T-cell (primary cell): ENCODE results near the gene PEMT. TPM values are rescaled to one million over a fixed set of nuclear protein-coding genes. Genes with fewer than 3 reads are reported as not detected.

Source experiments
- ATAC-seq, 4 experiments: fragments of 200-7000 bp in 3 of 4; fragments of 150-1000 bp in 1 of 4; cut with Tn5 transposase; replicated peaks in 1 of 4; 1 replicate in 3 of 4; 2 replicates in 1 of 4; pipeline ENCODE4 v1.10.0; 2021; ENCODE audit warnings: moderate library complexity in 3 of 4, mild to moderate bottlenecking in 2 of 4, moderate number of reproducible peaks in 1 of 4
- CTCF ChIA-PET, 2 donors: fragments of 300-600 bp; sonication (Branson Sonifier 250); formaldehyde crosslinking; loops; one replicate each; lab custom pipeline; 2022; ENCODE audit warnings: antibody characterized with exemption in 2 of 2; lab: Charles Lee
- POLR2A ChIA-PET, 2 donors: fragments of 300-600 bp; sonication (Branson Sonifier 250); formaldehyde crosslinking; loops; one replicate each; lab custom pipeline; 2022; ENCODE audit warnings: antibody characterized with exemption in 2 of 2; lab: Charles Lee
- DNase-seq, 35 experiments: peaks; one replicate each; pipeline versions ENCODE4 v3.0.0 to v3.0.0-alpha.2; 2013 to 2023
- H3K27ac ChIP-seq: one replicate; pipeline ENCODE4 v1.5.1; 2013; ENCODE audit warnings: low read length
- H3K27me3 ChIP-seq, 2 experiments: replicated peaks in 1 of 2; 1 replicate in 1 of 2; 2 replicates in 1 of 2; pipeline versions ENCODE4 v1.6.1 to v1.7.0; 2013; ENCODE audit warnings: low read length in 1 of 2, mixed read lengths in 1 of 2; ENCODE audit not compliant: control insufficient read depth in 2 of 2, insufficient read depth in 2 of 2; ENCODE audit errors: extremely low read depth in 1 of 2
- H3K36me3 ChIP-seq, 2 donors: 1 replicate in 1 of 2; 2 replicates in 1 of 2; pipeline versions ENCODE4 v1.6.1 to v1.7.0; 2013; ENCODE audit warnings: low read length in 1 of 2; ENCODE audit not compliant: control insufficient read depth in 2 of 2, insufficient read depth in 1 of 2; ENCODE audit errors: extremely low read depth in 1 of 2
- H3K4me1 ChIP-seq, 2 experiments: 1 replicate in 1 of 2; 2 replicates in 1 of 2; pipeline versions ENCODE4 v1.6.1 to v1.7.0; 2013; ENCODE audit warnings: low read length in 2 of 2, mixed read lengths in 1 of 2; ENCODE audit not compliant: insufficient read depth in 2 of 2, control insufficient read depth in 1 of 2; ENCODE audit errors: extremely low read depth in 1 of 2
- H3K4me3 ChIP-seq, 2 donors: 1 replicate in 1 of 2; 2 replicates in 1 of 2; pipeline versions ENCODE4 v1.5.1 to v1.7.0; 2013; ENCODE audit warnings: mild to moderate bottlenecking in 2 of 2, low read length in 1 of 2, moderate library complexity in 1 of 2; ENCODE audit not compliant: control insufficient read depth in 1 of 2; ENCODE audit errors: extremely low read depth in 1 of 2
- H3K9me3 ChIP-seq: 2 replicates; pipeline ENCODE4 v1.7.0; 2013
- H3K27ac Mint-ChIP-seq, 2 donors: one replicate each; pipeline ENCODE4 v1.8.0; 2020 to 2021; ENCODE audit warnings: mild to moderate bottlenecking in 2 of 2, mixed read lengths in 2 of 2
- H3K27me3 Mint-ChIP-seq, 2 donors: one replicate each; pipeline ENCODE4 v1.8.0; 2021 to 2022; ENCODE audit warnings: mixed read lengths in 2 of 2
- H3K36me3 Mint-ChIP-seq: one replicate; pipeline ENCODE4 v1.8.0; 2021; ENCODE audit warnings: mixed read lengths
- H3K4me1 Mint-ChIP-seq, 3 donors: one replicate each; pipeline ENCODE4 v1.8.0; 2020 to 2022; ENCODE audit warnings: mixed read lengths in 3 of 3, mild to moderate bottlenecking in 1 of 3
- H3K4me3 Mint-ChIP-seq, 3 donors: one replicate each; pipeline ENCODE4 v1.8.0; 2020 to 2022; ENCODE audit warnings: mild to moderate bottlenecking in 3 of 3, mixed read lengths in 3 of 3, moderate library complexity in 3 of 3
- H3K9me3 Mint-ChIP-seq, 3 donors: one replicate each; pipeline ENCODE4 v1.8.0; 2020 to 2022; ENCODE audit warnings: mixed read lengths in 3 of 3
- WGBS: methylation state at CpG from one replicate; pipeline ENCODE4 v1.1.5; 2013; ENCODE audit warnings: missing lambda C conversion rate; ENCODE audit not compliant: insufficient coverage; 5-methylcytosine and 5-hydroxymethylcytosine counted together
- total RNA-seq, 35 experiments: library from RNA in 6 of 35; stranded (reverse) in 6 of 35; fragments of 120-200 nt in 1 of 35; gene quantifications; one replicate each; pipeline versions ENCODE4 v1.2.1 to v1.2.4 and lab custom pipeline; 2013 to 2026

PEMT gene
- total RNA-seq, 5 donors from 2014 or later (not counting 1 experiment from before 2014, with no cell fraction given) = 13.3 to 25.8 (median 14.6) TPM

- H3K9me3 Mint-ChIP-seq = no peaks in the 10 kb centered on the region
- peaks cover 5 to 7% of the 10 kb centered on the region in 2 donors for H3K27me3 Mint-ChIP-seq
- 31% methylated on average over 12 of the region's 19 CpGs for WGBS
- ATAC-seq = no peak
- no peaks in the 10 kb centered on the region for H3K9me3 ChIP-seq
- CTCF ChIA-PET = interaction anchor here (0.6 to 2.5 kb wide), 8 partner anchors 25 to 552 kb away, joined by 3 to 18 read pairs (median 5); no protein-coding TSS in a partner anchor
- H3K4me3 ChIP-seq = peak overlapping the region; percentile 23 to 71
- POLR2A ChIA-PET = no interaction called here
- peaks cover 0 to 52% of the 10 kb centered on the region in 2 experiments for H3K27me3 ChIP-seq
- H3K36me3 ChIP-seq = peaks cover 0 to under 1% of the 10 kb centered on the region in 2 donors
- peaks cover 0 to 28% of the 10 kb centered on the region in 2 experiments for H3K4me1 ChIP-seq
- no peak for DNase-seq
- no peak overlapping the region for H3K27ac ChIP-seq
- peaks cover 6 to 16% (median 12%) of the 10 kb centered on the region in 3 donors for H3K4me1 Mint-ChIP-seq
- peaks cover 5% of the 10 kb centered on the region for H3K36me3 Mint-ChIP-seq
- peak overlapping the region; percentile 57 to 61 (median 59) for H3K4me3 Mint-ChIP-seq
- H3K27ac Mint-ChIP-seq = no peak overlapping the region
Measured at GRCh38 chr17:17497065-17497844, 94.3 kb downstream of the PEMT start.

GRCh38 chr17:17496189-17497064, 95.1 kb downstream of the PEMT start, which contains the start of gene RASD1:
TSS of gene RASD1 (minus strand) at chr17:17496395. CDS start at chr17:17496181, 214 bp downstream.
- under 1% methylated on average over 93 of the region's 93 CpGs for WGBS

GRCh38 chr17:17495536-17496188, 95.8 kb downstream of the PEMT start:
- no peak overlapping the region for H3K27ac ChIP-seq
- Mint-ChIP-seq H3K27ac (no peak overlapping the region), H3K4me3 (peak overlapping the region; percentile 76 to 85 (median 80)), H3K27me3 (peaks cover 5 to 7% of the 10 kb centered on the region in 2 donors), H3K9me3 (no peaks in the 10 kb centered on the region), H3K36me3 (peaks cover 8% of the 10 kb centered on the region), H3K4me1 (peaks cover 6 to 16% (median 12%) of the 10 kb centered on the region in 3 donors)
- DNase-seq (peak in 16 of 35 experiments; percentile 11 to 46 (median 18)), ATAC-seq (peak; percentile 9 to 21 (median 16))
- peaks cover 0 to 48% of the 10 kb centered on the region in 2 experiments for H3K27me3 ChIP-seq
- peaks cover 10 to 16% of the 10 kb centered on the region in 2 donors for H3K36me3 ChIP-seq
- 3% methylated on average over 63 of the region's 65 CpGs for WGBS
- H3K9me3 ChIP-seq = no peaks in the 10 kb centered on the region
- ChIA-PET POLR2A (no interaction called here), CTCF (interaction anchor here (0.6 to 2.5 kb wide), 7 partner anchors 83 to 1071 kb away, joined by 3 to 18 read pairs (median 5); no protein-coding TSS in a partner anchor)
- H3K4me3 ChIP-seq = peak overlapping the region; percentile 62 to 71
- H3K4me1 ChIP-seq = peaks cover 0 to 28% of the 10 kb centered on the region in 2 experiments

More at GRCh38 chr17:17496189-17497064, 95.1 kb downstream of the PEMT start, which contains the start of gene RASD1:
- ATAC-seq = peak; percentile 86 to 89 (median 88)
- Mint-ChIP-seq H3K4me1 (peaks cover 6 to 16% (median 12%) of the 10 kb centered on the region in 3 donors), H3K4me3 (peak within 1 kb of the TSS; percentile 76 to 85 (median 80)), H3K27me3 (peaks cover 5 to 7% of the 10 kb centered on the region in 2 donors), H3K27ac (peak within 1 kb of the TSS in 1 of 2 donors; percentile 16), H3K36me3 (peaks cover 8% of the 10 kb centered on the region), H3K9me3 (no peaks in the 10 kb centered on the region)
- DNase-seq = peak; percentile 43 to 88 (median 65)
- CTCF ChIA-PET = interaction anchor here (0.5 to 2.5 kb wide), 13 partner anchors 24 to 553 kb away, joined by 3 to 18 read pairs (median 5); no protein-coding TSS in a partner anchor
- Histone ChIP-seq H3K27me3 (peaks cover 0 to 52% of the 10 kb centered on the region in 2 experiments), H3K27ac (no peak within 1 kb of the TSS), H3K4me1 (peaks cover 0 to 28% of the 10 kb centered on the region in 2 experiments), H3K4me3 (peak within 1 kb of the TSS; percentile 62 to 71), H3K36me3 (peaks cover 3 to 8% of the 10 kb centered on the region in 2 donors), H3K9me3 (no peaks in the 10 kb centered on the region)
- POLR2A ChIA-PET = interaction anchor here in 1 of 2 donors (0.6 kb wide), 1 partner anchor 106 kb away, joined by 6 read pairs; no protein-coding TSS in a partner anchor

GRCh38 chr17:17494870-17495535, 96.5 kb downstream of the PEMT start:
- ATAC-seq (no peak), DNase-seq (peak in 6 of 35 experiments; percentile 13 to 37 (median 18))
- POLR2A ChIA-PET = no interaction called here
- H3K36me3 ChIP-seq = peaks cover 10 to 19% of the 10 kb centered on the region in 2 donors
- H3K4me1 ChIP-seq = peaks cover 0 to 28% of the 10 kb centered on the region in 2 experiments
- peak overlapping the region; percentile 62 to 71 for H3K4me3 ChIP-seq
- 14% methylated on average over 71 of the region's 71 CpGs for WGBS
- Mint-ChIP-seq H3K36me3 (peaks cover 8% of the 10 kb centered on the region), H3K4me3 (peak overlapping the region; percentile 76 to 85 (median 80)), H3K27me3 (peaks cover 5% of the 10 kb centered on the region in 2 donors), H3K9me3 (no peaks in the 10 kb centered on the region), H3K4me1 (peaks cover 6 to 16% (median 12%) of the 10 kb centered on the region in 3 donors), H3K27ac (peak overlapping the region in 1 of 2 donors; percentile 16)
- peaks cover 0 to 45% of the 10 kb centered on the region in 2 experiments for H3K27me3 ChIP-seq
- H3K9me3 ChIP-seq = no peaks in the 10 kb centered on the region
- H3K27ac ChIP-seq = no peak overlapping the region
- CTCF ChIA-PET = interaction anchor here (0.6 to 0.7 kb wide), 2 partner anchors 124 to 1070 kb away, joined by 3 read pairs; no protein-coding TSS in a partner anchor

- Mint-ChIP-seq H3K27ac (no peak overlapping the region), H3K4me3 (peak overlapping the region; percentile 17 to 85 (median 47)), H3K36me3 (peaks cover 11% of the 10 kb centered on the region), H3K4me1 (peaks cover 6 to 16% (median 12%) of the 10 kb centered on the region in 3 donors), H3K9me3 (no peaks in the 10 kb centered on the region), H3K27me3 (peaks cover 5% of the 10 kb centered on the region in 2 donors)
- ATAC-seq (no peak), DNase-seq (no peak)
- Histone ChIP-seq H3K4me3 (peak overlapping the region in 1 of 2 donors; percentile 23), H3K36me3 (peaks cover 10 to 19% of the 10 kb centered on the region in 2 donors), H3K27me3 (peaks cover 0 to 39% of the 10 kb centered on the region in 2 experiments), H3K27ac (no peak overlapping the region), H3K4me1 (peaks cover 0 to 28% of the 10 kb centered on the region in 2 experiments), H3K9me3 (no peaks in the 10 kb centered on the region)
- CTCF ChIA-PET = no interaction called here
- POLR2A ChIA-PET = no interaction called here
- 84% methylated on average over 5 of the region's 14 CpGs for WGBS
Measured at GRCh38 chr17:17494499-17494869, 97.0 kb downstream of the PEMT start.
